ENCODE results near the gene C6orf141. TPM values are rescaled to one million over a fixed set of nuclear protein-coding genes. Genes with fewer than 3 reads are reported as not detected.

The C6orf141 gene
- total and polyA plus RNA-seq, 2 of the 8 experiments (the other 6 are each of a cell fraction or from before 2014, with no cell fraction given), result 7.6 to 16.1 TPM

DNA sequence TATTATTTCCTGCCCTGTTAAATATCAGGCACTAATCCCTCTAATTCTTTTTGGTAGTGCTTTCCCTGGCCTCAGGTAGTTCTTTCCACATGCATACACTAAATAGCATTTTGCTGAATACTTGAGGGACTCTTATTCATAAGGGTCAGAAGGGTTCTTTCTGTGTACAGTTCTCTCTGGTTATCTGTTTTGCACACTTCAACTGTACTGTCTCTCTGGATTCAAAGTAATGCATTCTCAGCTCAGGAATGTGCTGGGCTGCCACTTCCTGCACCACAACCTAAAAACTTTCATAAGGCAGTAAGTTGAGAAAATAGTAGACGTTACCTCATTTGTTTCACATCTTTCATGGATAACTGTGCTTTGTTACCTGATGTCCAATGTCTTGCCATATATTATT is 32.1 kb downstream of the C6orf141 start:
- H3K56ac ChIP-seq (replicated peaks; ENCODE audit: insufficient read length, low read depth, low read length), result no peak overlapping the region
- H2BK12ac ChIP-seq (ENCODE audit: low read depth, low read length), result no peak overlapping the region
- H3K4me2 ChIP-seq (ENCODE audit: insufficient read depth in 1 of 2, low read depth in 2 of 2, low read length in 2 of 2), result no peak overlapping the region
- no peaks in the 10 kb centered on the region for H3K36me3 ChIP-seq (ENCODE audit: control insufficient read depth in 2 of 4, insufficient read depth in 4 of 4, low read length in 3 of 4)
- no peak overlapping the region for H2AFZ ChIP-seq (ENCODE audit: low read length)
- H3K23ac ChIP-seq (ENCODE audit: insufficient read length), result no peak overlapping the region
- no peaks in the 10 kb centered on the region for H3K27me3 ChIP-seq (replicated peaks in 1 of 4; ENCODE audit: control insufficient read depth in 3 of 4, extremely low read depth in 1 of 4, insufficient read depth in 3 of 4, low read length in 3 of 4)
- no peak overlapping the region for H3K27ac ChIP-seq (ENCODE audit: low read depth, low read length)
- no peak overlapping the region for H3K9ac ChIP-seq (replicated peaks in 1 of 4; ENCODE audit: extremely low read depth in 1 of 4, low read depth in 3 of 4, low read length in 3 of 4)
- no peak overlapping the region for H2BK15ac ChIP-seq (ENCODE audit: low read length)
- ChIA-PET POLR2A (ENCODE audit: partially characterized antibody) (no interaction called here), CTCF (ENCODE audit: partially characterized antibody) (no interaction called here)
- H3K79me2 ChIP-seq (ENCODE audit: control insufficient read depth in 1 of 2, insufficient read depth in 2 of 2, low read length in 2 of 2), result no peaks in the 10 kb centered on the region
- no peak overlapping the region for H3K18ac ChIP-seq (ENCODE audit: extremely low read depth, low read length)
- no peak overlapping the region for H2BK20ac ChIP-seq (ENCODE audit: low read length)
- WGBS, 2 experiments (ENCODE audit: extremely low coverage in 1 of 2, insufficient coverage in 1 of 2, insufficient read length in 1 of 2, insufficient replicate concordance in 2 of 2, low coverage in 1 of 2, low lambda C conversion rate in 2 of 2, missing lambda C conversion rate in 1 of 2), result 100% methylated on average over 1 of the region's 1 CpG; no CpG with 5 or more reads in 1 of the 2 experiments
- 0 out of 4 replicates have a peak, but pooled peaks cover 0 to 2% of the 10 kb centered on the region in 2 experiments for H3K9me3 ChIP-seq (ENCODE audit: insufficient read depth in 2 of 2, low read depth in 1 of 2, low read length in 1 of 2)
- no peak overlapping the region for H3K14ac ChIP-seq (ENCODE audit: insufficient read length)
- no peaks in the 10 kb centered on the region for H3K4me1 ChIP-seq (replicated peaks in 1 of 4; ENCODE audit: control insufficient read depth in 3 of 4, insufficient read depth in 4 of 4, low read length in 3 of 4)
- no peak overlapping the region for H2BK120ac ChIP-seq (replicated peaks; ENCODE audit: low read depth, low read length)
- H3K23me2 ChIP-seq (ENCODE audit: low read depth, low read length), result no peaks in the 10 kb centered on the region
- no peak overlapping the region for H4K5ac ChIP-seq (ENCODE audit: insufficient read length, low read depth, low read length)
- no peak overlapping the region for H4K8ac ChIP-seq (ENCODE audit: extremely low read depth, insufficient read depth, low read length)
- H3K4me3 ChIP-seq (ENCODE audit: extremely low read depth in 1 of 4, insufficient read depth in 2 of 4, low read depth in 3 of 4, low read length in 4 of 4), result no peak overlapping the region
- H3K4ac ChIP-seq (replicated peaks; ENCODE audit: insufficient read length, low read depth, low read length), result no peak overlapping the region
- no peak overlapping the region for H2BK5ac ChIP-seq (ENCODE audit: low read depth, low read length)
- FAIRE-seq (no peak), DNase-seq (ENCODE audit: low read depth in 1 of 2, low spot score in 2 of 2) (no peak)
- H2AK5ac ChIP-seq (ENCODE audit: low read depth, low read length), result no peak overlapping the region
- H4K20me1 ChIP-seq (replicated peaks in 1 of 2; ENCODE audit: control insufficient read depth in 1 of 2, insufficient read depth in 2 of 2, low read length in 2 of 2), result no peaks in the 10 kb centered on the region
- no peak overlapping the region for H4K91ac ChIP-seq (replicated peaks; ENCODE audit: insufficient read length, low read length)
- no peaks in the 10 kb centered on the region for H3K79me1 ChIP-seq (ENCODE audit: low read depth, low read length)
- TF ChIP-seq SP4 (IDR thresholded peaks at IDR 0.05; ENCODE audit: low read length) (no peak), CBX5 (IDR thresholded peaks at IDR 0.05; ENCODE audit: low read depth, low read length) (no peak), SIN3A (conservative IDR thresholded peaks at IDR 0.05 in 1 of 2, IDR thresholded peaks at IDR 0.05 in 1 of 2; ENCODE audit: low read depth in 1 of 2, low read length in 2 of 2) (no peak), RAD21 (IDR thresholded peaks at IDR 0.05 in 1 of 2, conservative IDR thresholded peaks at IDR 0.05 in 1 of 2; ENCODE audit: low read depth in 2 of 2, low read length in 2 of 2) (no peak), GTF2F1 (IDR thresholded peaks at IDR 0.05; ENCODE audit: borderline replicate concordance, low read depth, low read length) (no peak), ATF3 (IDR thresholded peaks at IDR 0.05; ENCODE audit: insufficient read depth, low read depth, low read length) (no peak), ATF2 (IDR thresholded peaks at IDR 0.05; ENCODE audit: low read length) (no peak), RXRA (IDR thresholded peaks at IDR 0.05; ENCODE audit: insufficient read depth, low read depth, low read length) (no peak), MAX (IDR thresholded peaks at IDR 0.05) (no peak), TCF12 (IDR thresholded peaks at IDR 0.05; ENCODE audit: low read depth, low read length) (no peak), SIRT6 (IDR thresholded peaks at IDR 0.05; ENCODE audit: low read length) (no peak), KDM1A (IDR thresholded peaks at IDR 0.05; ENCODE audit: borderline replicate concordance, low read length) (no peak)
